B cell (primary cell): ENCODE measurements around the gene UBAC2. TPM values are rescaled to one million over a fixed set of nuclear protein-coding genes. Genes with fewer than 3 reads are reported as not detected.

ENCODE experiments used
- ATAC-seq: fragments of 200-7000 bp; cut with Tn5 transposase; one replicate; pipeline ENCODE4 v1.10.0; 2021; ENCODE audit warnings: low read depth, mild to moderate bottlenecking, moderate number of reproducible peaks, moderate library complexity
- CTCF ChIA-PET: fragments of 350-600 bp; sonication (Branson Sonifier 250); formaldehyde crosslinking; loops from one replicate; lab custom pipeline; 2021; ENCODE audit warnings: antibody characterized with exemption, inconsistent platforms; lab: Charles Lee
- POLR2A ChIA-PET: fragments of 350-600 bp; sonication (Branson Sonifier 250); formaldehyde crosslinking; loops from one replicate; lab custom pipeline; 2021; ENCODE audit warnings: antibody characterized with exemption; lab: Charles Lee
- DNase-seq: peaks from one replicate; pipeline ENCODE4 v3.0.0; 2013
- H2AFZ ChIP-seq: 2 replicates; pipeline ENCODE4 v1.6.1; 2012; ENCODE audit warnings: mild to moderate bottlenecking, low read depth, low read length; ENCODE audit not compliant: insufficient read depth, poor library complexity, severe bottlenecking
- H3K27ac ChIP-seq, 2 donors: 1 replicate in 1 of 2; 2 replicates in 1 of 2; pipeline ENCODE4 v1.5.1; 2012 to 2013; ENCODE audit warnings: low read length in 2 of 2, mild to moderate bottlenecking in 2 of 2, moderate library complexity in 1 of 2
- H3K27me3 ChIP-seq, 4 experiments: fragments of 200-600 bp in 1 of 4; sonication (generic) in 1 of 4; replicated peaks in 1 of 4; 1 replicate in 2 of 4; 2 replicates in 2 of 4; pipeline versions ENCODE4 v1.6.1 to v1.7.0; 2013 to 2016; ENCODE audit warnings: low read length in 3 of 4, mild to moderate bottlenecking in 2 of 4, mixed read lengths in 1 of 4, moderate library complexity in 1 of 4; ENCODE audit not compliant: insufficient read depth in 4 of 4, control insufficient read depth in 3 of 4; ENCODE audit errors: control extremely low read depth in 1 of 4
- H3K36me3 ChIP-seq, 2 experiments: replicated peaks in 1 of 2; 1 replicate in 1 of 2; 2 replicates in 1 of 2; pipeline versions ENCODE4 v1.6.1 to v1.7.1; 2013; ENCODE audit warnings: low read length in 1 of 2; ENCODE audit not compliant: insufficient read depth in 2 of 2, control insufficient read depth in 1 of 2; ENCODE audit errors: control extremely low read depth in 1 of 2, extremely low read depth in 1 of 2
- H3K4me1 ChIP-seq, 2 donors: fragments of 200-600 bp in 1 of 2; sonication (generic) in 1 of 2; 1 replicate in 1 of 2; 2 replicates in 1 of 2; pipeline versions ENCODE4 v1.5.1 to v1.6.1; 2013 to 2017; ENCODE audit warnings: low read length in 2 of 2; ENCODE audit not compliant: control insufficient read depth in 2 of 2, insufficient read depth in 2 of 2
- H3K4me2 ChIP-seq: replicated peaks from 2 replicates; pipeline ENCODE3; 2012; ENCODE audit warnings: mild to moderate bottlenecking, low read depth, low read length; ENCODE audit not compliant: poor library complexity, severe bottlenecking
- H3K4me3 ChIP-seq, 5 experiments: fragments of 200-600 bp in 1 of 5; sonication (generic) in 1 of 5; 1 replicate in 3 of 5; 2 replicates in 2 of 5; pipeline versions ENCODE4 v1.5.1 to v1.7.0; 2011 to 2016; ENCODE audit warnings: low read length in 4 of 5, mild to moderate bottlenecking in 4 of 5, low read depth in 2 of 5, control low read depth in 1 of 5, moderate library complexity in 1 of 5; ENCODE audit not compliant: insufficient read depth in 1 of 5; ENCODE audit errors: control extremely low read depth in 1 of 5, extremely low read depth in 1 of 5
- H3K79me2 ChIP-seq: fragments of 200-600 bp; sonication (generic); one replicate; pipeline ENCODE4 v1.6.0; 2016; ENCODE audit warnings: low read length; ENCODE audit not compliant: control insufficient read depth, insufficient read depth
- H3K9ac ChIP-seq: fragments of 200-600 bp; sonication (generic); 2 replicates; pipeline ENCODE4 v1.6.1; 2017; ENCODE audit warnings: mild to moderate bottlenecking, low read length, moderate library complexity
- H3K9me3 ChIP-seq, 3 donors: one replicate each; pipeline versions ENCODE4 v1.6.1 to v1.7.1; 2013; ENCODE audit warnings: low read length in 2 of 3; ENCODE audit not compliant: control insufficient read depth in 2 of 3, insufficient read depth in 1 of 3; ENCODE audit errors: control extremely low read depth in 1 of 3
- H4K20me1 ChIP-seq: 2 replicates; pipeline ENCODE4 v1.6.0; 2012; ENCODE audit warnings: mild to moderate bottlenecking, low read length; ENCODE audit not compliant: insufficient read depth, control insufficient read depth, poor library complexity, severe bottlenecking
- H3K27ac Mint-ChIP-seq: one replicate; pipeline ENCODE4 v1.8.0; 2021; ENCODE audit warnings: mixed read lengths
- H3K27me3 Mint-ChIP-seq: one replicate; pipeline ENCODE4 v1.8.0; 2021; ENCODE audit warnings: mixed read lengths
- H3K4me1 Mint-ChIP-seq: one replicate; pipeline ENCODE4 v1.8.0; 2021; ENCODE audit warnings: mixed read lengths
- H3K4me3 Mint-ChIP-seq: one replicate; pipeline ENCODE4 v1.8.0; 2021; ENCODE audit warnings: mixed read lengths
- H3K9me3 Mint-ChIP-seq: one replicate; pipeline ENCODE4 v1.8.0; 2022; ENCODE audit warnings: mixed read lengths; ENCODE audit not compliant: insufficient read depth
- EZH2 ChIP-seq: IDR thresholded peaks from 2 replicates; pipeline ENCODE4 v1.6.1; 2012; ENCODE audit warnings: borderline replicate concordance, low read depth, mild to moderate bottlenecking, moderate library complexity, low read length; ENCODE audit not compliant: insufficient read depth, poor library complexity, severe bottlenecking
- WGBS: methylation state at CpG from one replicate; pipeline ENCODE4 v1.1.5; 2013; ENCODE audit warnings: missing lambda C conversion rate; ENCODE audit not compliant: insufficient coverage; 5-methylcytosine and 5-hydroxymethylcytosine counted together
- intact Hi-C: fragments of 100-400 bp; cut with micrococcal nuclease; formaldehyde crosslinking; loops from one replicate; pipeline ENCODE4 v1.10.0; 2022
- polyA plus RNA-seq: library from polyadenylated mRNA; depleted of rRNA; stranded (reverse); fragments of >200 nt; gene quantifications from 2 replicates; pipeline ENCODE4 v1.2.3, GENCODE V29; 2012
- total RNA-seq, 2 donors: library from RNA; stranded (reverse); fragments of 120-200 nt in 1 of 2; gene quantifications; 1 replicate in 1 of 2; 2 replicates in 1 of 2; pipeline versions ENCODE4 v1.2.3 to v1.2.4, GENCODE V29; 2013 to 2022
- TF ChIP-seq, protein P1 (sequence below): fragments of 200-600 bp; IDR thresholded peaks from one replicate; pipeline ENCODE4 v1.8.0; 2022; ENCODE audit warnings: antibody characterized with exemption, mild to moderate bottlenecking

Gene UBAC2
- total and polyA plus RNA-seq, 2 donors (not counting 1 experiment from before 2014, with no cell fraction given), result 56.3 to 60.8 TPM

DNA sequence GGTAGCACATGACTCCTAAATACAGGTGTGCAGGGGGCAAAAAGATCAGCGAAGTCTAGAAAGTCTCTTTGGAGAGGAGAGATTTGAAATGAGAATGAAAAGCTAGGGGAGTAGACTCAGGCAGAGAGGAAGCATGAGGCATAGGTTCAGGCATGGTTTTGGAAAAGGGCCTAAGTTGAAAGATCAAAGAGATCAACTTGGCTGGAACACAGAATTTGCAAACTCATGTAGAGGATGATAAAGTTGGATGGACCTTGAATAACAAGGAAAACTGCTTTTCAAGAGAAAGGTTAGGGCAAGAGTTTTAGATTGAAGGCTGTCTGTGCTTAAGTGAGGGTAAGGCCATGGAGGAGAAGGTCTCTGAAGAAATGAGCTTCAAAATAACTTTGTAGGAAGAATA, 47.4 kb upstream of the UBAC2 start:
- Histone ChIP-seq H3K4me2 (no peak overlapping the region), H3K27me3 (peaks cover 0 to 5% (median 3%) of the 10 kb centered on the region in 4 experiments), H3K4me3 (no peak overlapping the region), H4K20me1 (no peaks in the 10 kb centered on the region), H3K36me3 (no peaks in the 10 kb centered on the region), H3K79me2 (no peaks in the 10 kb centered on the region), H2AFZ (no peak overlapping the region), H3K9ac (no peak overlapping the region), H3K4me1 (no peaks in the 10 kb centered on the region), H3K27ac (no peak overlapping the region), H3K9me3 (peaks cover 0 to 7% (median 0%) of the 10 kb centered on the region in 3 donors)
- 75% methylated on average over 1 of the region's 1 CpG for WGBS
- POLR2A ChIA-PET, result no interaction called here
- no peak overlapping the region for H3K27ac Mint-ChIP-seq
- no peak for TF ChIP-seq EZH2
- TF ChIP-seq, protein P1, sequence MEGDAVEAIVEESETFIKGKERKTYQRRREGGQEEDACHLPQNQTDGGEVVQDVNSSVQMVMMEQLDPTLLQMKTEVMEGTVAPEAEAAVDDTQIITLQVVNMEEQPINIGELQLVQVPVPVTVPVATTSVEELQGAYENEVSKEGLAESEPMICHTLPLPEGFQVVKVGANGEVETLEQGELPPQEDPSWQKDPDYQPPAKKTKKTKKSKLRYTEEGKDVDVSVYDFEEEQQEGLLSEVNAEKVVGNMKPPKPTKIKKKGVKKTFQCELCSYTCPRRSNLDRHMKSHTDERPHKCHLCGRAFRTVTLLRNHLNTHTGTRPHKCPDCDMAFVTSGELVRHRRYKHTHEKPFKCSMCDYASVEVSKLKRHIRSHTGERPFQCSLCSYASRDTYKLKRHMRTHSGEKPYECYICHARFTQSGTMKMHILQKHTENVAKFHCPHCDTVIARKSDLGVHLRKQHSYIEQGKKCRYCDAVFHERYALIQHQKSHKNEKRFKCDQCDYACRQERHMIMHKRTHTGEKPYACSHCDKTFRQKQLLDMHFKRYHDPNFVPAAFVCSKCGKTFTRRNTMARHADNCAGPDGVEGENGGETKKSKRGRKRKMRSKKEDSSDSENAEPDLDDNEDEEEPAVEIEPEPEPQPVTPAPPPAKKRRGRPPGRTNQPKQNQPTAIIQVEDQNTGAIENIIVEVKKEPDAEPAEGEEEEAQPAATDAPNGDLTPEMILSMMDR, result no peak
- DNase-seq (no peak), ATAC-seq (no peak)
- CTCF ChIA-PET, result no interaction called here
- H3K9me3 Mint-ChIP-seq, result no peaks in the 10 kb centered on the region
- intact Hi-C loops, result no loop called here
- peaks cover 9% of the 10 kb centered on the region for H3K27me3 Mint-ChIP-seq
- H3K4me1 Mint-ChIP-seq, result no peaks in the 10 kb centered on the region
- H3K4me3 Mint-ChIP-seq, result no peak overlapping the region

DNA sequence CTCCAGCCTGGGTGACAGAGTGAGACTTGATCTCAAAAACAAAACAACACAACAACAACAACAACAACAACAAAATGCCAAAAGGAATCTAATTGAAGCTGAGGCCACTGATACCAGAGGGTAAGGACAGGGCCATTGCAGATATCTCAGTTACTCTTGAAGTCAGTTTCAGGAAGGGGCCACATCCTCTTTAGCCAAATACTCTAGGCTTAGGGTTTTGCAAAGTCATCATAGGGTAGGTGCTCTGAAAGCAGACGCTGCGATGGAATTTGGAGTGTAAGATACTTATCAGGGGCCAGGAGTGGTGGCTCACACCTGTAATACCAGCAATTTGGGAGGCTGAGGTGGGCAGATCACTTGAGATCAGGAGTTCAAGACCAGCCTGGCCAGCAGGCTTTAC, 46.6 kb upstream of the UBAC2 start:
- no peaks in the 10 kb centered on the region for H3K9me3 Mint-ChIP-seq
- ATAC-seq, result no peak
- peaks cover 16% of the 10 kb centered on the region for H3K27me3 Mint-ChIP-seq
- H3K4me3 Mint-ChIP-seq, result no peak overlapping the region
- no peak for TF ChIP-seq EZH2
- TF ChIP-seq, protein P1, result no peak
- intact Hi-C loops, result no loop called here
- no peaks in the 10 kb centered on the region for H3K4me1 Mint-ChIP-seq
- no peak for DNase-seq
- no peaks in the 10 kb centered on the region for H4K20me1 ChIP-seq
- no peak overlapping the region for H3K27ac Mint-ChIP-seq
- no peak overlapping the region for H3K27ac ChIP-seq
- H3K36me3 ChIP-seq, result no peaks in the 10 kb centered on the region
- H3K4me2 ChIP-seq, result no peak overlapping the region
- no peaks in the 10 kb centered on the region for H3K79me2 ChIP-seq
- no peak overlapping the region for H3K9ac ChIP-seq
- no peak overlapping the region for H2AFZ ChIP-seq
- peaks cover 0 to 5% (median 3%) of the 10 kb centered on the region in 4 experiments for H3K27me3 ChIP-seq
- CTCF ChIA-PET, result no interaction called here
- POLR2A ChIA-PET, result no interaction called here
- H3K9me3 ChIP-seq, result peaks cover 0 to 7% (median 0%) of the 10 kb centered on the region in 3 donors
- 8% methylated on average over 2 of the region's 2 CpGs for WGBS
- no peaks in the 10 kb centered on the region for H3K4me1 ChIP-seq
- H3K4me3 ChIP-seq, result no peak overlapping the region
